HUES64 (cell line): ENCODE measurements around the gene KRT84. TPM values are rescaled to one million over a fixed set of nuclear protein-coding genes. Genes with fewer than 3 reads are reported as not detected.

Experiments
- H3K27ac ChIP-seq: 2 replicates; pipeline ENCODE4 v1.7.0; 2013; ENCODE audit warnings: low read depth, low read length, inconsistent platforms
- H3K27me3 ChIP-seq: 2 replicates; pipeline ENCODE4 v1.6.1; 2013; ENCODE audit warnings: mild to moderate bottlenecking, low read length; ENCODE audit not compliant: insufficient read depth
- H3K36me3 ChIP-seq: 2 replicates; pipeline ENCODE4 v1.6.1; 2013; ENCODE audit warnings: mild to moderate bottlenecking, low read length; ENCODE audit not compliant: insufficient read depth
- H3K4me1 ChIP-seq: 2 replicates; pipeline ENCODE4 v1.6.1; 2013; ENCODE audit warnings: mild to moderate bottlenecking, low read length, moderate library complexity; ENCODE audit not compliant: insufficient read depth
- H3K4me3 ChIP-seq: 2 replicates; pipeline ENCODE4 v1.5.1; 2013; ENCODE audit warnings: mild to moderate bottlenecking, low read length, moderate library complexity
- H3K9ac ChIP-seq: 2 replicates; pipeline ENCODE4 v1.6.1; 2013; ENCODE audit warnings: mild to moderate bottlenecking, low read depth, low read length
- H3K9me3 ChIP-seq: 2 replicates; pipeline ENCODE4 v1.6.1; 2013; ENCODE audit warnings: low read depth, low read length; ENCODE audit not compliant: insufficient read depth
- WGBS: fragments of 150-250, 120-280 bp; methylation state at CpG from one replicate; pipeline ENCODE4 v1.1.7; 2013; ENCODE audit warnings: missing lambda C conversion rate; 5-methylcytosine and 5-hydroxymethylcytosine counted together
- polyA plus RNA-seq, 2 experiments: library from polyadenylated mRNA; stranded (reverse); fragments of 50-300 nt; gene quantifications; one replicate each; pipeline ENCODE4 v1.2.3, GENCODE V29; 2013

The KRT84 gene, protein sequence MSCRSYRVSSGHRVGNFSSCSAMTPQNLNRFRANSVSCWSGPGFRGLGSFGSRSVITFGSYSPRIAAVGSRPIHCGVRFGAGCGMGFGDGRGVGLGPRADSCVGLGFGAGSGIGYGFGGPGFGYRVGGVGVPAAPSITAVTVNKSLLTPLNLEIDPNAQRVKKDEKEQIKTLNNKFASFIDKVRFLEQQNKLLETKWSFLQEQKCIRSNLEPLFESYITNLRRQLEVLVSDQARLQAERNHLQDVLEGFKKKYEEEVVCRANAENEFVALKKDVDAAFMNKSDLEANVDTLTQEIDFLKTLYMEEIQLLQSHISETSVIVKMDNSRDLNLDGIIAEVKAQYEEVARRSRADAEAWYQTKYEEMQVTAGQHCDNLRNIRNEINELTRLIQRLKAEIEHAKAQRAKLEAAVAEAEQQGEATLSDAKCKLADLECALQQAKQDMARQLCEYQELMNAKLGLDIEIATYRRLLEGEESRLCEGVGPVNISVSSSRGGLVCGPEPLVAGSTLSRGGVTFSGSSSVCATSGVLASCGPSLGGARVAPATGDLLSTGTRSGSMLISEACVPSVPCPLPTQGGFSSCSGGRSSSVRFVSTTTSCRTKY
- polyA plus RNA-seq (2013, experiment 1 of 2): not detected
- not detected for polyA plus RNA-seq (2013, experiment 2 of 2)

DNA sequence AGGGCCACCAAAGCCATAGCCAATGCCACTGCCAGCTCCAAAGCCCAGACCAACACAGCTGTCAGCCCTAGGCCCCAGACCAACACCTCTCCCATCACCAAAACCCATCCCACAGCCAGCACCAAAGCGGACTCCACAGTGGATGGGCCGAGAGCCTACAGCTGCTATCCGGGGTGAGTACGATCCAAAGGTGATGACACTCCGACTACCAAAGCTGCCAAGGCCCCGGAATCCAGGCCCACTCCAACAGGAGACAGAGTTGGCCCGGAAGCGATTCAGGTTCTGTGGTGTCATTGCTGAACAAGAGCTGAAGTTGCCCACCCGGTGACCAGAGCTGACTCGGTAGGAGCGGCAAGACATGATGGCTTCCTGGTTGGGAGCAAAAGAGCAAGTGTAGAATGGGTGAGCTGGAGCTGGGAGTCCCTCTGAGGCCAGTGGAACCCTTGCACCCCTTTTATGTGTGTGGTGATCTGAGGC lies at the start of gene KRT84:
Gene KRT84, minus strand, starts transcription at position 427 of the 477 bp plus-strand sequence. Its CDS starts 67 bp downstream, at position 360.
- H3K27me3 ChIP-seq: no peaks in the 10 kb centered on the region
- H3K9me3 ChIP-seq: no peaks in the 10 kb centered on the region
- no peaks in the 10 kb centered on the region for H3K36me3 ChIP-seq
- H3K4me3 ChIP-seq: no peak within 1 kb of the TSS
- H3K27ac ChIP-seq: no peak within 1 kb of the TSS
- H3K9ac ChIP-seq: no peak within 1 kb of the TSS
- 95% methylated on average over 11 of the region's 11 CpGs for WGBS
- 0 out of 2 replicates have a peak, but pooled peaks cover 4% of the 10 kb centered on the region for H3K4me1 ChIP-seq

DNA sequence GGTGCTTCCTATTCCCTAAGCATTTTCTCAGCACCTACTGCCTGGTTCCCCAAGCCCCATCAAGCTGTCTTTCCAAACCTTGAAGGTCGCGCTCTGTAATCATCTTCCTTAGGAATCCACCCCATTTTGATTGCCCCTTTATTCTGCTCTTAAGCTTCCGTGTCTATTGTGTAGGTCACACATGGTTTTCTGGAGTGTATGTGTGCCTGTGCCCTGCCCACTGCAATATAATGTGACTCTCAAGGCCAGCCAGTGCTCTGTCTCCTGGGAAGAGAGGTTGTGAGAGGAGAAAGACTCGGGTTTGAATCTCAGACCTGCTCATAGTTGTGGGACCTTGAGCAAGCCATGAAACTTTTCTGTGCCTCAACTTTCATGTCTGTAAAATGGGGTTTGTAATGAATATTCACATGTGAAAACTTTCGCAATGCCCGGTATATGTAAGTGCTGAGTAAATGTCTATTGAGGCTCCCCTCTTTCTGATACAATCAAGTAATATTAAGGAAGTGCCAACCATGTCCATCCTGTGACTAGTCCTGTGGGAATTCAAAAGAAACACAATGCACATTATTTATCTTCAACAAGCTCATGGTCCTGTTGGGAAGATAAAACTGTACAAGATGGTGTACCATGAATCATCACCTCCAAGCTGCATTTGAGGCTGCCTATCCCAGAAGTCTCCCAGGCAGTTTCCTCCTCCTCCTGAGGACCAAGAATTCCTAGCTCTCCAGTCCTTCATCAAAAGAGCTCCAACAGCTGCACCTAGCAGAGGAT lies 49.5 kb upstream of the KRT84 start:
- Histone ChIP-seq H3K27me3 (peaks cover 5% of the 10 kb centered on the region; the same call in 1 of the 2 replicates), H3K27ac (no peak overlapping the region), H3K4me3 (no peak overlapping the region), H3K36me3 (no peaks in the 10 kb centered on the region), H3K9me3 (no peaks in the 10 kb centered on the region), H3K4me1 (no peaks in the 10 kb centered on the region), H3K9ac (no peak overlapping the region)
- 96% methylated on average over 6 of the region's 6 CpGs for WGBS

DNA sequence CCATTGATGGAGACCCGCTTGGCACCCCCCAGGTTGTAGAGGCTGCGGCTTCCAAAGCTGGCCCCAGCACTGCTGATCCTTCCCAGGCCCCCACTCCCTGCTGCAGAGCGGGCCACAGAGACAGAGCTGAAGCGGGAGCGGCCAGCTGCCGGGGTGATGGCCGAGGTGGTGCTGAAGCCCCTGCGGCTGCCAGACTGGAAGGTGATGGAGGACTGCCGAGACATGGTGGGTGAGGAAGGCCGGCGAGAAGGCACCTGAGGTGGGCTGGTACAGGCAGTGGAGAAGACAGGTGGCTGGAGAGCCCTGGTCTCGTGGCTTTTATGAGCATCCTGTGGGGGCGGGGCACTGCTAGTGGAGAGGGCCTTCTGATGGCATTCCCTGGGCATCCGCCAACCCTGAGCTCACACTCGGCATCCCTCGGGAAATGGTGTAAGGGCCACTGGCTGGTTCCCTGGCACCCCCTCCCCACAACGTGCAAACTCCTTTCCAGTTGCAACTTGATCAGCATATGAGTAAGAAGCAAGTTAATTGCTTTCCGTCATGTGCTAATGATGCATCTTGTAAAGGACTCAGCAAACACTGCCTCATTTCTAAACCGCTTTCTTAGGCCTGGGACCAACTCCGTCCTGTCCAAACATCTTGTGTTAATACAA lies 48.8 kb upstream of the KRT84 start, which contains the start of gene KRT75:
Gene KRT75, minus strand, starts transcription at position 291 of the 653 bp plus-strand sequence. Its CDS starts 67 bp downstream, at position 224.
- Histone ChIP-seq H3K4me3 (no peak within 1 kb of the TSS), H3K27ac (no peak within 1 kb of the TSS), H3K27me3 (peaks cover 5% of the 10 kb centered on the region; the same call in 1 of the 2 replicates), H3K9me3 (no peaks in the 10 kb centered on the region), H3K9ac (no peak within 1 kb of the TSS), H3K4me1 (no peaks in the 10 kb centered on the region), H3K36me3 (no peaks in the 10 kb centered on the region)
- 90% methylated on average over 20 of the region's 20 CpGs for WGBS

DNA sequence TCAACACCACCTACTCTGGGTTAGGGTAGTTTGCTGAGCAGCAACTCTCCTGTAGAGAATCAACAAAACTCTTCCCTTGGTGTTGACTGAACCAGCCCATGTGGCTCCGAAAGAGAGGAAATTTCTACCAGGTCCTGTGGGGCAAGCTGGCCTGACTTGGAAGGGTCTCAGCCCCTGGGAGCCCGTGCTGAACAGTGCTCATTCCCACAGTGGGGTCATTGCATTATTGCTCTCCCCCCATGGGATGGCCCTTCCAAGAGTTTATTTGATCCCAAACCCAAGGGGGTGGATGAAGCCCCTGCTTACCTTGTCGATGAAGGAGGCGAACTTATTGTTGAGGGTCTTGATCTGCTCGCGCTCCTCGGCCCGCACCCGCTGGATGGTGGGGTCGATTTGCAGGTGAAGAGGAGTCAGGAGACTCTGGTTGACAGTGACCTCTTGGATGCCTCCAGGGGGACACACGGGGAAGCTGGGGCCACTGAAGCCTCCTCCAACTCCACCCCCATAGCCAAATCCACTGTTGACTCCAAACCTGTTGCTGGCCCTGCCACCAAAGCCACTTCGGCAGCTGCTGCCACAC lies 48.1 kb upstream of the KRT84 start:
- Histone ChIP-seq H3K9me3 (no peaks in the 10 kb centered on the region), H3K27me3 (peaks cover 5% of the 10 kb centered on the region; the same call in 1 of the 2 replicates), H3K4me3 (no peak overlapping the region), H3K36me3 (no peaks in the 10 kb centered on the region), H3K9ac (no peak overlapping the region), H3K27ac (no peak overlapping the region), H3K4me1 (no peaks in the 10 kb centered on the region)
- 94% methylated on average over 12 of the region's 12 CpGs for WGBS

DNA sequence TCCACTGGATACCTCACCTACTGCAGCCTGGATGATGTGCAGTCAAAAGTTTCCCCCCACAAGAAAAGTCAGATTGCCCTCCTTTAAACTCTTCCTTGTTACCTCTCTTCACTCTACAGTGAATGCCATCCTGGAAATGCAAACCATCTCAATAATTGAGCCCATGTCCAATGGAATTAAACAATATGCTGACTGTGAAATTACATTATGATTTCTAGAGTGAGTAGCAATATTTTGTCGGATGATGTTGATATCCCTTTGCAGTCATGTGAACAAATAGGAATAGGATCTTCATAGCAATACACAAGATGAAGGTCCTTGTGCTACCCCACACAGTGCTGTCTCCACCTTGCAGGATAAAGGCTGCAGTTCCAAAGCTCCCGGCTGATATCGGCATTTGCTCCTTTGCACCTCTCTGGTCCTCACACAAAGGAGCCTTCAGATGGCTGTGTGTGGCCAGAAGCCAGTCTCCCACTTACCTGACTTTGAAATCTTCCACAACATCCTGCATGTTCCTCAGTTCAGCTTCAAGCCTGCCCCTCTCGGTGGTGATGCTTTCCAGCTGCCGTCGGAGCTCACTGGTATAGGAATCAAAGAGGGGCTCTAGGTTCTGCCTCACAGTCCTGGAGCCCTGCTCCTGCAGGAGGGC lies 47.2 kb upstream of the KRT84 start:
- Histone ChIP-seq H3K27me3 (peaks cover 5% of the 10 kb centered on the region; the same call in 1 of the 2 replicates), H3K4me1 (no peaks in the 10 kb centered on the region), H3K36me3 (no peaks in the 10 kb centered on the region), H3K4me3 (no peak overlapping the region), H3K9me3 (no peaks in the 10 kb centered on the region), H3K9ac (no peak overlapping the region), H3K27ac (no peak overlapping the region)
- 97% methylated on average over 6 of the region's 6 CpGs for WGBS

DNA sequence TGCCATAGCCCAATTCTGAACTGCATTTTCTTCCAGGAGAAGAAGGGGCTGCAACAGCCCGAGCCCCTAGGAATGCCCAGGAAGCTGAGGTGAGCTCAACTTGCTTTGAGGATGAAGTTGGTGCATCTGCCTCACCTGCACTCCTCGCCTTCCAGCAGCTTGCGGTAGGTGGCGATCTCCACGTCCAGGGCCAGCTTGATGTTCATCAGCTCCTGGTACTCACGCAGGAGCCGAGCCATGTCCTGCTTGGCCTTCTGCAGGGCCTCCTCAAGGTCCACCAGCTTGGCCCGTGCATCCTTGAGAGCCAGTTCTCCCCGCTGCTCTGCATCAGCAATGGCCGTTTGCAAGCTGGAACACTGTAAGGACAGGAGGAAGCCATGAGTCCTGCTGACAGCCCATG lies 42.7 kb upstream of the KRT84 start:
- Histone ChIP-seq H3K9ac (no peak overlapping the region), H3K27me3 (peaks cover 5% of the 10 kb centered on the region; the same call in 1 of the 2 replicates), H3K4me3 (no peak overlapping the region), H3K27ac (no peak overlapping the region), H3K36me3 (no peaks in the 10 kb centered on the region), H3K4me1 (no peaks in the 10 kb centered on the region), H3K9me3 (no peaks in the 10 kb centered on the region)
- WGBS: 88% methylated on average over 10 of the region's 10 CpGs

DNA sequence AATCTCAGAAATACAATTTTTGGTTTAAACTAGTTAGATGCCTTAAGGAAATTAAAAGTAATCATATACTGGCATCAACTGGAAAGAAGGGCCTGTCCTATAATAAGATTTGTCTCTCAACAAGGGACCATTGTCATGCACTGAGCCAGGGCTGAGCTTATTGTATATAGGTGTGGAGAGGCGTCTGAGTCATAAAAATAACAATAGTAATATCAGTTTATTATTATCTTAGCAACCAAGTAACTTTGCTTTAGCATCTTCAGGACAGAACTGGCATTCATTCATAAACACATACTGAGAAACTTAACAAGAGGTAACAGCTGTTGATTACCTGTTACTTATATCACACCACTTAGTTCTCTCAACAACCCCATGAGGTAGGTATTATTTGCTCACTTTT lies 41.6 kb upstream of the KRT84 start:
- Histone ChIP-seq H3K27ac (no peak overlapping the region), H3K4me3 (no peak overlapping the region), H3K4me1 (no peaks in the 10 kb centered on the region), H3K36me3 (no peaks in the 10 kb centered on the region), H3K9ac (no peak overlapping the region), H3K27me3 (peaks cover 5% of the 10 kb centered on the region; the same call in 1 of the 2 replicates), H3K9me3 (no peaks in the 10 kb centered on the region)
- no CpG with 5 or more reads among the region's 1 CpG for WGBS

DNA sequence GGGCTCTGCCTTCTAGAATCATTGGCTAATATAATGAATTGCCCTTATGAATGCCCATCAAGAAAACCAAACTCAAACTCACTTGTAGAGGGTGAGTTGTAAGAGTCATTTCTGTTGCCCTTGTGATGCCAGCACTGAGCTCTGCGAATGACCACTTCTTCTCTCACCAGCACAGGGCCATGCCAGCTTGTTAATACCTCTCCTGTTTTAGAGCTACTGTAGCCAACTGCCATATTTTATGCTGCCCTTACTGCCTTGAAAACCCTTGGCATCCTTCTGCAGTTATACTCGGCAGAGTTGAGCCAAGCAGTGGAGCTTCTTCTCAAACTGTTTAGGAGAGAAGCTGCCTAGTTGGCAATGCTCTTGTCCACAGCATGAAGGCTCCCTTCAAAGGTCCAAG lies 40.6 kb upstream of the KRT84 start:
- no peaks in the 10 kb centered on the region for H3K36me3 ChIP-seq
- H3K4me1 ChIP-seq: no peaks in the 10 kb centered on the region
- no peaks in the 10 kb centered on the region for H3K9me3 ChIP-seq
- no peak overlapping the region for H3K9ac ChIP-seq
- no peak overlapping the region for H3K4me3 ChIP-seq
- WGBS: 91% methylated on average over 2 of the region's 2 CpGs
- H3K27me3 ChIP-seq: no peaks in the 10 kb centered on the region
- no peak overlapping the region for H3K27ac ChIP-seq

DNA sequence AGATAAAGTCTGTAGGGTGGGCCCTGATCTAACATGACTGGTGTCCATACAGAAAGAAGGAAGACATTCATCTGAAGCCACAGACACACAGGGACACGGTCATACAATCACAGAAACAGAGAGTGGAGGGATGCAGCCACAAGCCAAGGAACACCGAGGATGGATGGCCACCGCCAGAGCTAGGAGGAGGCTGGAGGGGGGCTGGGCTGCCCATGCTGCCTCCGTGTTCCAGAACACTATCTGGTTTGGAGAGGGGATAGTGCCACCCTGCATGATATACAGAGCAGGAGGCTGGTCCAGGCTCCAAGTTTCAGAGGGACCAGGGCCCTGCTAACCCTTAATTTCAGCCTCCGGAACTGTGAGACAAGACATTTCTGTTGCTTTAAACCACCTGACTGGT lies 40.0 kb upstream of the KRT84 start:
- WGBS: 95% methylated on average over 5 of the region's 5 CpGs
- no peak overlapping the region for H3K9ac ChIP-seq
- H3K4me3 ChIP-seq: no peak overlapping the region
- H3K9me3 ChIP-seq: no peaks in the 10 kb centered on the region
- no peaks in the 10 kb centered on the region for H3K4me1 ChIP-seq
- no peak overlapping the region for H3K27ac ChIP-seq
- H3K36me3 ChIP-seq: no peaks in the 10 kb centered on the region
- no peaks in the 10 kb centered on the region for H3K27me3 ChIP-seq
